GM12864 (cell line): ENCODE results near the gene ENKUR.
"Not testable (repeated sequence)": the region's sequence is repeated elsewhere in the genome, so short reads cannot be mapped to it uniquely, and the experiment has no call there.

ENCODE experiments used
- DNase-seq: peaks from one replicate; pipeline ENCODE4 v3.0.0-alpha.2; 2011; ENCODE audit warnings: low read depth
- H3K4me3 ChIP-seq: 2 replicates; pipeline ENCODE4 v1.5.1; 2011; ENCODE audit warnings: mild to moderate bottlenecking, low read depth, low read length, control low read depth
- CTCF ChIP-seq: IDR thresholded peaks from 2 replicates; pipeline ENCODE4 v1.5.1; 2011; ENCODE audit warnings: low read depth, mild to moderate bottlenecking, moderate library complexity, low read length, control low read depth, inconsistent platforms; ENCODE audit errors: missing control alignments

ENKUR gene

GRCh38 chr10:24958721-24959381, 57.1 kb downstream of the ENKUR start:
- H3K4me3 ChIP-seq, result no peak overlapping the region
- no peak for TF ChIP-seq CTCF
- no peak for DNase-seq

- H3K4me3 ChIP-seq, result no peak overlapping the region
- no peak for TF ChIP-seq CTCF
- no peak for DNase-seq
Measured at GRCh38 chr10:24958091-24958720, 57.8 kb downstream of the ENKUR start.

- not testable (repeated sequence) for DNase-seq
Measured at GRCh38 chr10:24957624-24958051, 58.3 kb downstream of the ENKUR start.

GRCh38 chr10:24953675-24954074, 62.3 kb downstream of the ENKUR start:
- TF ChIP-seq CTCF, result no peak
- no peak for DNase-seq
- no peak overlapping the region for H3K4me3 ChIP-seq

More at GRCh38 chr10:24957624-24958051, 58.3 kb downstream of the ENKUR start:
- H3K4me3 ChIP-seq, result not testable (repeated sequence)

- H3K4me3 ChIP-seq, result peak overlapping the region; percentile 62
- DNase-seq, result no peak
- peak; percentile 49 for TF ChIP-seq CTCF
Measured at GRCh38 chr10:24952707-24953645, 63.0 kb downstream of the ENKUR start.

- H3K4me3 ChIP-seq, result peak within 1 kb of the TSS; percentile 62
- TF ChIP-seq CTCF, result no peak
- DNase-seq, result no peak
Measured at GRCh38 chr10:24952143-24952706, 63.7 kb downstream of the ENKUR start, which contains the start of gene PRTFDC1. TSS of gene PRTFDC1 (minus strand) at chr10:24952606. CDS start at chr10:24952575, 31 bp downstream.
